T-cell (primary cell): ENCODE results near the gene ZNF619. TPM values are rescaled to one million over a fixed set of nuclear protein-coding genes. Genes with fewer than 3 reads are reported as not detected.

Experiments used
- ATAC-seq, 4 experiments: fragments of 200-7000 bp in 3 of 4; fragments of 150-1000 bp in 1 of 4; cut with Tn5 transposase; replicated peaks in 1 of 4; 1 replicate in 3 of 4; 2 replicates in 1 of 4; pipeline ENCODE4 v1.10.0; 2021; ENCODE audit warnings: moderate library complexity in 3 of 4, mild to moderate bottlenecking in 2 of 4, moderate number of reproducible peaks in 1 of 4
- CTCF ChIA-PET, 2 donors: fragments of 300-600 bp; sonication (Branson Sonifier 250); formaldehyde crosslinking; loops; one replicate each; lab custom pipeline; 2022; ENCODE audit warnings: antibody characterized with exemption in 2 of 2; lab: Charles Lee
- POLR2A ChIA-PET, 2 donors: fragments of 300-600 bp; sonication (Branson Sonifier 250); formaldehyde crosslinking; loops; one replicate each; lab custom pipeline; 2022; ENCODE audit warnings: antibody characterized with exemption in 2 of 2; lab: Charles Lee
- DNase-seq, 35 experiments: peaks; one replicate each; pipeline versions ENCODE4 v3.0.0 to v3.0.0-alpha.2; 2013 to 2023
- H3K27ac ChIP-seq: one replicate; pipeline ENCODE4 v1.5.1; 2013; ENCODE audit warnings: low read length
- H3K27me3 ChIP-seq, 2 experiments: replicated peaks in 1 of 2; 1 replicate in 1 of 2; 2 replicates in 1 of 2; pipeline versions ENCODE4 v1.6.1 to v1.7.0; 2013; ENCODE audit warnings: low read length in 1 of 2, mixed read lengths in 1 of 2; ENCODE audit not compliant: control insufficient read depth in 2 of 2, insufficient read depth in 2 of 2; ENCODE audit errors: extremely low read depth in 1 of 2
- H3K36me3 ChIP-seq, 2 donors: 1 replicate in 1 of 2; 2 replicates in 1 of 2; pipeline versions ENCODE4 v1.6.1 to v1.7.0; 2013; ENCODE audit warnings: low read length in 1 of 2; ENCODE audit not compliant: control insufficient read depth in 2 of 2, insufficient read depth in 1 of 2; ENCODE audit errors: extremely low read depth in 1 of 2
- H3K4me1 ChIP-seq, 2 experiments: 1 replicate in 1 of 2; 2 replicates in 1 of 2; pipeline versions ENCODE4 v1.6.1 to v1.7.0; 2013; ENCODE audit warnings: low read length in 2 of 2, mixed read lengths in 1 of 2; ENCODE audit not compliant: insufficient read depth in 2 of 2, control insufficient read depth in 1 of 2; ENCODE audit errors: extremely low read depth in 1 of 2
- H3K4me3 ChIP-seq, 2 donors: 1 replicate in 1 of 2; 2 replicates in 1 of 2; pipeline versions ENCODE4 v1.5.1 to v1.7.0; 2013; ENCODE audit warnings: mild to moderate bottlenecking in 2 of 2, low read length in 1 of 2, moderate library complexity in 1 of 2; ENCODE audit not compliant: control insufficient read depth in 1 of 2; ENCODE audit errors: extremely low read depth in 1 of 2
- H3K9me3 ChIP-seq: 2 replicates; pipeline ENCODE4 v1.7.0; 2013
- H3K27ac Mint-ChIP-seq, 2 donors: one replicate each; pipeline ENCODE4 v1.8.0; 2020 to 2021; ENCODE audit warnings: mild to moderate bottlenecking in 2 of 2, mixed read lengths in 2 of 2
- H3K27me3 Mint-ChIP-seq, 2 donors: one replicate each; pipeline ENCODE4 v1.8.0; 2021 to 2022; ENCODE audit warnings: mixed read lengths in 2 of 2
- H3K36me3 Mint-ChIP-seq: one replicate; pipeline ENCODE4 v1.8.0; 2021; ENCODE audit warnings: mixed read lengths
- H3K4me1 Mint-ChIP-seq, 3 donors: one replicate each; pipeline ENCODE4 v1.8.0; 2020 to 2022; ENCODE audit warnings: mixed read lengths in 3 of 3, mild to moderate bottlenecking in 1 of 3
- H3K4me3 Mint-ChIP-seq, 3 donors: one replicate each; pipeline ENCODE4 v1.8.0; 2020 to 2022; ENCODE audit warnings: mild to moderate bottlenecking in 3 of 3, mixed read lengths in 3 of 3, moderate library complexity in 3 of 3
- H3K9me3 Mint-ChIP-seq, 3 donors: one replicate each; pipeline ENCODE4 v1.8.0; 2020 to 2022; ENCODE audit warnings: mixed read lengths in 3 of 3
- WGBS: methylation state at CpG from one replicate; pipeline ENCODE4 v1.1.5; 2013; ENCODE audit warnings: missing lambda C conversion rate; ENCODE audit not compliant: insufficient coverage; 5-methylcytosine and 5-hydroxymethylcytosine counted together
- total RNA-seq, 35 experiments: library from RNA in 6 of 35; stranded (reverse) in 6 of 35; fragments of 120-200 nt in 1 of 35; gene quantifications; one replicate each; pipeline versions ENCODE4 v1.2.1 to v1.2.4 and lab custom pipeline; 2013 to 2026

Gene ZNF619
- total RNA-seq, 5 donors from 2014 or later (not counting 1 experiment from before 2014, with no cell fraction given): 7.3 to 12.2 (median 11.2) TPM

GRCh38 chr3:40451551-40451950 is 25.4 kb upstream of the ZNF619 start:
- ChIA-PET POLR2A (interaction anchor here in 1 of 2 donors (0.5 to 1.6 kb wide), 2 partner anchors 13 to 64 kb away, joined by 3 to 5 read pairs; partner anchors contain the start of gene ENTPD3), CTCF (interaction anchor here (0.7 to 2.3 kb wide), 3 partner anchors 8 to 142 kb away, joined by 4 to 7 read pairs (median 4); partner anchors contain the start of genes EIF1B (in 1 of the 2) and ZNF620 (in 1 of the 2))
- ATAC-seq: no peak
- H3K4me3 ChIP-seq: no peak overlapping the region
- H3K36me3 ChIP-seq: peaks cover 0 to 4% of the 10 kb centered on the region in 2 donors
- peaks cover 12% of the 10 kb centered on the region for H3K36me3 Mint-ChIP-seq
- H3K4me1 ChIP-seq: peaks cover 11 to 21% of the 10 kb centered on the region in 2 experiments
- peak overlapping the region in 2 of 3 donors; percentile 19 to 94 for H3K4me3 Mint-ChIP-seq
- no peak overlapping the region for H3K27ac ChIP-seq
- DNase-seq: no peak
- no peaks in the 10 kb centered on the region for H3K27me3 Mint-ChIP-seq
- H3K9me3 Mint-ChIP-seq: no peaks in the 10 kb centered on the region
- H3K4me1 Mint-ChIP-seq: peaks cover 26 to 31% (median 30%) of the 10 kb centered on the region in 3 donors
- no peaks in the 10 kb centered on the region for H3K9me3 ChIP-seq
- peak overlapping the region; percentile 23 to 99 for H3K27ac Mint-ChIP-seq
- no peaks in the 10 kb centered on the region for H3K27me3 ChIP-seq

- CTCF ChIA-PET: interaction anchor here (0.5 to 2.3 kb wide), 5 partner anchors 8 to 1393 kb away, joined by 3 to 7 read pairs (median 4); partner anchors contain the start of genes EIF1B (in 1 of the 2) and ZNF620 (in 1 of the 2)
Measured at GRCh38 chr3:40452057-40452456, 24.9 kb upstream of the ZNF619 start.

GRCh38 chr3:40452562-40452875 is 24.4 kb upstream of the ZNF619 start:
- POLR2A ChIA-PET: interaction anchor here in 1 of 2 donors (1.6 kb wide), 1 partner anchor 12 kb away, joined by 5 read pairs; no protein-coding TSS in a partner anchor
- CTCF ChIA-PET: interaction anchor here in 1 of 2 donors (0.5 to 2.3 kb wide), 5 partner anchors 11 to 1394 kb away, joined by 3 to 7 read pairs (median 4); partner anchors contain the start of genes EIF1B, ZNF619 and ZNF620
- H3K4me1 ChIP-seq: peaks cover 11 to 23% of the 10 kb centered on the region in 2 experiments
- Mint-ChIP-seq H3K36me3 (peaks cover 7% of the 10 kb centered on the region), H3K27ac (peak overlapping the region; percentile 97 to 99), H3K27me3 (no peaks in the 10 kb centered on the region), H3K4me1 (peaks cover 31 to 38% (median 36%) of the 10 kb centered on the region in 3 donors), H3K4me3 (peak overlapping the region; percentile 86 to 94 (median 89)), H3K9me3 (no peaks in the 10 kb centered on the region)
- WGBS: 4% methylated on average over 7 of the region's 7 CpGs
- ATAC-seq (no peak), DNase-seq (no peak)
- no peaks in the 10 kb centered on the region for H3K27me3 ChIP-seq
- H3K27ac ChIP-seq: peak overlapping the region; percentile 94
- H3K36me3 ChIP-seq: peaks cover 0 to 4% of the 10 kb centered on the region in 2 donors
- no peaks in the 10 kb centered on the region for H3K9me3 ChIP-seq
- H3K4me3 ChIP-seq: peak overlapping the region; percentile 73 to 79

More at GRCh38 chr3:40452057-40452456, 24.9 kb upstream of the ZNF619 start:
- no peaks in the 10 kb centered on the region for H3K9me3 Mint-ChIP-seq
- peaks cover 30 to 35% (median 35%) of the 10 kb centered on the region in 3 donors for H3K4me1 Mint-ChIP-seq
- H3K36me3 Mint-ChIP-seq: peaks cover 9% of the 10 kb centered on the region
- no peaks in the 10 kb centered on the region for H3K27me3 Mint-ChIP-seq
- ATAC-seq (no peak), DNase-seq (no peak)
- POLR2A ChIA-PET: interaction anchor here in 1 of 2 donors (0.5 to 1.6 kb wide), 2 partner anchors 13 to 65 kb away, joined by 3 to 5 read pairs; partner anchors contain the start of gene ENTPD3
- Histone ChIP-seq H3K36me3 (peaks cover 0 to 4% of the 10 kb centered on the region in 2 donors), H3K27ac (peak overlapping the region; percentile 94), H3K9me3 (no peaks in the 10 kb centered on the region), H3K4me1 (peaks cover 11 to 22% of the 10 kb centered on the region in 2 experiments), H3K27me3 (no peaks in the 10 kb centered on the region), H3K4me3 (no peak overlapping the region)
- peak overlapping the region; percentile 97 to 99 for H3K27ac Mint-ChIP-seq
- WGBS: no CpG with 5 or more reads among the region's 1 CpG
- H3K4me3 Mint-ChIP-seq: peak overlapping the region; percentile 86 to 94 (median 89)

- Mint-ChIP-seq H3K4me1 (peaks cover 36 to 44% (median 41%) of the 10 kb centered on the region in 3 donors), H3K9me3 (no peaks in the 10 kb centered on the region), H3K36me3 (peaks cover 8% of the 10 kb centered on the region), H3K27ac (peak overlapping the region; percentile 97 to 99), H3K4me3 (peak overlapping the region; percentile 86 to 94 (median 89)), H3K27me3 (no peaks in the 10 kb centered on the region)
- no peaks in the 10 kb centered on the region for H3K27me3 ChIP-seq
- peaks cover 0 to 4% of the 10 kb centered on the region in 2 donors for H3K36me3 ChIP-seq
- peak overlapping the region; percentile 73 to 79 for H3K4me3 ChIP-seq
- 0% methylated on average over 38 of the region's 41 CpGs for WGBS
- H3K27ac ChIP-seq: peak overlapping the region; percentile 94
- DNase-seq (peak; percentile 81 to 99 (median 96)), ATAC-seq (peak; percentile 89 to 93 (median 90))
- peaks cover 16 to 28% of the 10 kb centered on the region in 2 experiments for H3K4me1 ChIP-seq
- ChIA-PET CTCF (interaction anchor here in 1 of 2 donors (0.9 to 2.3 kb wide), 5 partner anchors 11 to 144 kb away, joined by 3 to 7 read pairs (median 3); partner anchors contain the start of genes EIF1B, ZNF619 and ZNF620), POLR2A (interaction anchor here in 1 of 2 donors (1.6 kb wide), 1 partner anchor 11 kb away, joined by 5 read pairs; no protein-coding TSS in a partner anchor)
- H3K9me3 ChIP-seq: no peaks in the 10 kb centered on the region
Measured at GRCh38 chr3:40452876-40453730, 23.8 kb upstream of the ZNF619 start.

GRCh38 chr3:40453933-40454332 is 23.0 kb upstream of the ZNF619 start:
- no peak overlapping the region for H3K27ac Mint-ChIP-seq
- H3K27me3 Mint-ChIP-seq: no peaks in the 10 kb centered on the region
- DNase-seq (no peak), ATAC-seq (no peak)
- POLR2A ChIA-PET: interaction anchor here in 1 of 2 donors (0.6 kb wide), 1 partner anchor 16 kb away, joined by 3 read pairs; no protein-coding TSS in a partner anchor
- Histone ChIP-seq H3K9me3 (no peaks in the 10 kb centered on the region), H3K27me3 (no peaks in the 10 kb centered on the region), H3K27ac (no peak overlapping the region), H3K36me3 (peaks cover 4 to 13% of the 10 kb centered on the region in 2 donors), H3K4me3 (no peak overlapping the region), H3K4me1 (peaks cover 21 to 34% of the 10 kb centered on the region in 2 experiments)
- peak overlapping the region; percentile 86 to 94 (median 89) for H3K4me3 Mint-ChIP-seq
- no peaks in the 10 kb centered on the region for H3K9me3 Mint-ChIP-seq
- peaks cover 45 to 50% (median 50%) of the 10 kb centered on the region in 3 donors for H3K4me1 Mint-ChIP-seq
- peaks cover 15% of the 10 kb centered on the region for H3K36me3 Mint-ChIP-seq
- CTCF ChIA-PET: interaction anchor here in 1 of 2 donors (1.0 kb wide), 2 partner anchors 10 to 13 kb away, joined by 3 read pairs; no protein-coding TSS in a partner anchor
- 83% methylated on average over 2 of the region's 6 CpGs for WGBS
